Coronary artery (tissue), 2 donors: ENCODE measurements around the gene TMPRSS11E.
"Not testable (repeated sequence)": the region's sequence is repeated elsewhere in the genome, so short reads cannot be mapped to it uniquely, and the experiment has no call there.

ENCODE experiments used
- DNase-seq: peaks from one replicate; pipeline ENCODE4 v3.0.0-alpha.2; 2017; ENCODE audit warnings: low spot score
- H3K27ac ChIP-seq, 2 donors: fragments of 200-600 bp; sonication (generic); one replicate each; pipeline ENCODE4 v1.5.1; 2016 to 2019
- H3K4me3 ChIP-seq: fragments of 200-600 bp; sonication (generic); 2 replicates; pipeline ENCODE4 v1.5.1; 2016; ENCODE audit warnings: mild to moderate bottlenecking, moderate library complexity
- CTCF ChIP-seq: fragments of 200-600 bp; sonication (generic); IDR thresholded peaks from one replicate; pipeline ENCODE4 v1.5.1; 2019; ENCODE audit warnings: antibody characterized with exemption

Gene TMPRSS11E

GRCh38 chr4:68518889-68519288 is 71.6 kb downstream of the TMPRSS11E start:
- DNase-seq, result no peak
- no peak for TF ChIP-seq CTCF
- Histone ChIP-seq H3K4me3 (no peak overlapping the region), H3K27ac (no peak overlapping the region)

GRCh38 chr4:68520985-68521384 is 73.7 kb downstream of the TMPRSS11E start:
- no peak for TF ChIP-seq CTCF
- DNase-seq, result no peak
- no peak overlapping the region for H3K4me3 ChIP-seq
- no peak overlapping the region for H3K27ac ChIP-seq

DNA sequence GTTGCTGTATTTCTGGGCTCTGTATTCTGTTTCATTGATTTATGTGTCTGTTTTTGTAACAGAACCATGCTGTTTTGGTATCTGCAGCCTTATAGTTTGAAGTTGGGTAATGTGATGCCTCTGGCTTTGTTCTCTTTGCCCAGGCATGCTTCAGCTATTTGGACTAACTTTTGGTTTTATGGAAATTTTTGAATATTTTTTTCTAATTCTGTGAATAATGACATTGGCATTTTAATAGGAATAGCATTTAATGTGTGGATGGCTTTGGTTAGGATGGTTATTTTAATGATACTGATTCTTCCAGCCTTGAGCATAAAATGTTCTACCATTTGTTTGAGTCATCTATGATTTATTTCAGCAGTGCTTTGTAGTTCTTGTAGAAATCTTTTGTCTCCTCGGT is 75.0 kb downstream of the TMPRSS11E start:
- not testable (repeated sequence) for H3K4me3 ChIP-seq, DNase-seq, H3K27ac ChIP-seq

DNA sequence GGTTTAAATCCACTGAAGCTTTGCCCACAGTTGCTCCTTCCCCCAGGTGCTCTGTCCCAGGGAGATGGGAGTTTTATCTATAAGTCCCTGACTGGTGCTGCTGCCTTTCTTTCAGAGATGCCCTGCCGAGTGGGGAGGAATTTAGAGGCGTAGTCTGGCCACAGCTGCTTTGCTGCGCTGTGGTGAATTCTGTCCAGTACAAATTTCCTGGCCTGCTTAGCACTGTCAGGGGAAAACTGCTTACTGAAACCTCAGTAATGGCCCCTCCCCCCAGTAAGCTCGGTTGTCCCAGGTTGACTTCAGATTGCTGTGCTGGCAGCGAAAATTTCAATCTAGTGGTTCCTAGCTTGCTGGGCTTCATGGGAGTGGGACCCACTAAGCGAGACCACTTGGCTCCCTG is 88.7 kb downstream of the TMPRSS11E start:
- Histone ChIP-seq H3K4me3 (no peak overlapping the region), H3K27ac (no peak overlapping the region)
- no peak for DNase-seq
- no peak for TF ChIP-seq CTCF

GRCh38 chr4:68536375-68536774 is 89.1 kb downstream of the TMPRSS11E start:
- TF ChIP-seq CTCF, result no peak
- DNase-seq, result no peak
- Histone ChIP-seq H3K27ac (no peak overlapping the region), H3K4me3 (no peak overlapping the region)

DNA sequence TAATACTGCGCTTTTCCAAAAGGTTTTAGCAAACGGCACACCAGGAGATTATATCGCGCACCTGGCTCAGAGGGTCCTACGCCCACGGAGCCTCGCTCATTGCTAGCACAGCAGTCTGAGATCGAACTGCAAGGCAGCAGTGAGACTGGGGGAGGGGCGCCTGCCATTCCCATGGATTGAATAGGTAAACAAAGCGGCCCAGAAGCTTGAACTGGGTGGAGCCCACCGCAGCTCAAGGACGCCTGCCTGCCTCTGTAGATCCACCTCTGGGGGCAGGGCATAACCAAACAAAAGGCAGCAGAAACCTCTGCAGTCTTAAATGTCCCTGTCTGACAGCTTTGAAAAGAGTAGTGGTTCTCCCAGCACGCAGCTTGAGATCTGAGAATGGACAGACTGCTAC is 95.5 kb downstream of the TMPRSS11E start:
- DNase-seq, H3K27ac ChIP-seq, H3K4me3 ChIP-seq: not testable (repeated sequence)
